B cell (primary cell): Measurements from ENCODE around the gene FITM1. TPM values are rescaled to one million over a fixed set of nuclear protein-coding genes. Genes with fewer than 3 reads are reported as not detected.

Source experiments
- ATAC-seq: fragments of 200-7000 bp; cut with Tn5 transposase; one replicate; pipeline ENCODE4 v1.10.0; 2021; ENCODE audit warnings: low read depth, mild to moderate bottlenecking, moderate number of reproducible peaks, moderate library complexity
- CTCF ChIA-PET: fragments of 350-600 bp; sonication (Branson Sonifier 250); formaldehyde crosslinking; loops from one replicate; lab custom pipeline; 2021; ENCODE audit warnings: antibody characterized with exemption, inconsistent platforms; lab: Charles Lee
- POLR2A ChIA-PET: fragments of 350-600 bp; sonication (Branson Sonifier 250); formaldehyde crosslinking; loops from one replicate; lab custom pipeline; 2021; ENCODE audit warnings: antibody characterized with exemption; lab: Charles Lee
- DNase-seq: peaks from one replicate; pipeline ENCODE4 v3.0.0; 2013
- H2AFZ ChIP-seq: 2 replicates; pipeline ENCODE4 v1.6.1; 2012; ENCODE audit warnings: mild to moderate bottlenecking, low read depth, low read length; ENCODE audit not compliant: insufficient read depth, poor library complexity, severe bottlenecking
- H3K27ac ChIP-seq, 2 donors: 1 replicate in 1 of 2; 2 replicates in 1 of 2; pipeline ENCODE4 v1.5.1; 2012 to 2013; ENCODE audit warnings: low read length in 2 of 2, mild to moderate bottlenecking in 2 of 2, moderate library complexity in 1 of 2
- H3K27me3 ChIP-seq, 4 experiments: fragments of 200-600 bp in 1 of 4; sonication (generic) in 1 of 4; replicated peaks in 1 of 4; 1 replicate in 2 of 4; 2 replicates in 2 of 4; pipeline versions ENCODE4 v1.6.1 to v1.7.0; 2013 to 2016; ENCODE audit warnings: low read length in 3 of 4, mild to moderate bottlenecking in 2 of 4, mixed read lengths in 1 of 4, moderate library complexity in 1 of 4; ENCODE audit not compliant: insufficient read depth in 4 of 4, control insufficient read depth in 3 of 4; ENCODE audit errors: control extremely low read depth in 1 of 4
- H3K36me3 ChIP-seq, 2 experiments: replicated peaks in 1 of 2; 1 replicate in 1 of 2; 2 replicates in 1 of 2; pipeline versions ENCODE4 v1.6.1 to v1.7.1; 2013; ENCODE audit warnings: low read length in 1 of 2; ENCODE audit not compliant: insufficient read depth in 2 of 2, control insufficient read depth in 1 of 2; ENCODE audit errors: control extremely low read depth in 1 of 2, extremely low read depth in 1 of 2
- H3K4me1 ChIP-seq, 2 donors: fragments of 200-600 bp in 1 of 2; sonication (generic) in 1 of 2; 1 replicate in 1 of 2; 2 replicates in 1 of 2; pipeline versions ENCODE4 v1.5.1 to v1.6.1; 2013 to 2017; ENCODE audit warnings: low read length in 2 of 2; ENCODE audit not compliant: control insufficient read depth in 2 of 2, insufficient read depth in 2 of 2
- H3K4me2 ChIP-seq: replicated peaks from 2 replicates; pipeline ENCODE3; 2012; ENCODE audit warnings: mild to moderate bottlenecking, low read depth, low read length; ENCODE audit not compliant: poor library complexity, severe bottlenecking
- H3K4me3 ChIP-seq, 5 experiments: fragments of 200-600 bp in 1 of 5; sonication (generic) in 1 of 5; 1 replicate in 3 of 5; 2 replicates in 2 of 5; pipeline versions ENCODE4 v1.5.1 to v1.7.0; 2011 to 2016; ENCODE audit warnings: low read length in 4 of 5, mild to moderate bottlenecking in 4 of 5, low read depth in 2 of 5, control low read depth in 1 of 5, moderate library complexity in 1 of 5; ENCODE audit not compliant: insufficient read depth in 1 of 5; ENCODE audit errors: control extremely low read depth in 1 of 5, extremely low read depth in 1 of 5
- H3K79me2 ChIP-seq: fragments of 200-600 bp; sonication (generic); one replicate; pipeline ENCODE4 v1.6.0; 2016; ENCODE audit warnings: low read length; ENCODE audit not compliant: control insufficient read depth, insufficient read depth
- H3K9ac ChIP-seq: fragments of 200-600 bp; sonication (generic); 2 replicates; pipeline ENCODE4 v1.6.1; 2017; ENCODE audit warnings: mild to moderate bottlenecking, low read length, moderate library complexity
- H3K9me3 ChIP-seq, 3 donors: one replicate each; pipeline versions ENCODE4 v1.6.1 to v1.7.1; 2013; ENCODE audit warnings: low read length in 2 of 3; ENCODE audit not compliant: control insufficient read depth in 2 of 3, insufficient read depth in 1 of 3; ENCODE audit errors: control extremely low read depth in 1 of 3
- H4K20me1 ChIP-seq: 2 replicates; pipeline ENCODE4 v1.6.0; 2012; ENCODE audit warnings: mild to moderate bottlenecking, low read length; ENCODE audit not compliant: insufficient read depth, control insufficient read depth, poor library complexity, severe bottlenecking
- H3K27ac Mint-ChIP-seq: one replicate; pipeline ENCODE4 v1.8.0; 2021; ENCODE audit warnings: mixed read lengths
- H3K27me3 Mint-ChIP-seq: one replicate; pipeline ENCODE4 v1.8.0; 2021; ENCODE audit warnings: mixed read lengths
- H3K4me1 Mint-ChIP-seq: one replicate; pipeline ENCODE4 v1.8.0; 2021; ENCODE audit warnings: mixed read lengths
- H3K4me3 Mint-ChIP-seq: one replicate; pipeline ENCODE4 v1.8.0; 2021; ENCODE audit warnings: mixed read lengths
- H3K9me3 Mint-ChIP-seq: one replicate; pipeline ENCODE4 v1.8.0; 2022; ENCODE audit warnings: mixed read lengths; ENCODE audit not compliant: insufficient read depth
- EZH2 ChIP-seq: IDR thresholded peaks from 2 replicates; pipeline ENCODE4 v1.6.1; 2012; ENCODE audit warnings: borderline replicate concordance, low read depth, mild to moderate bottlenecking, moderate library complexity, low read length; ENCODE audit not compliant: insufficient read depth, poor library complexity, severe bottlenecking
- WGBS: methylation state at CpG from one replicate; pipeline ENCODE4 v1.1.5; 2013; ENCODE audit warnings: missing lambda C conversion rate; ENCODE audit not compliant: insufficient coverage; 5-methylcytosine and 5-hydroxymethylcytosine counted together
- intact Hi-C: fragments of 100-400 bp; cut with micrococcal nuclease; formaldehyde crosslinking; loops from one replicate; pipeline ENCODE4 v1.10.0; 2022
- polyA plus RNA-seq: library from polyadenylated mRNA; depleted of rRNA; stranded (reverse); fragments of >200 nt; gene quantifications from 2 replicates; pipeline ENCODE4 v1.2.3, GENCODE V29; 2012
- total RNA-seq, 2 donors: library from RNA; stranded (reverse); fragments of 120-200 nt in 1 of 2; gene quantifications; 1 replicate in 1 of 2; 2 replicates in 1 of 2; pipeline versions ENCODE4 v1.2.3 to v1.2.4, GENCODE V29; 2013 to 2022
- TF ChIP-seq, protein P1 (sequence below): fragments of 200-600 bp; IDR thresholded peaks from one replicate; pipeline ENCODE4 v1.8.0; 2022; ENCODE audit warnings: antibody characterized with exemption, mild to moderate bottlenecking

FITM1 gene
- total and polyA plus RNA-seq, 2 donors (not counting 1 experiment from before 2014, with no cell fraction given): 2.6 to 3.3 TPM

DNA sequence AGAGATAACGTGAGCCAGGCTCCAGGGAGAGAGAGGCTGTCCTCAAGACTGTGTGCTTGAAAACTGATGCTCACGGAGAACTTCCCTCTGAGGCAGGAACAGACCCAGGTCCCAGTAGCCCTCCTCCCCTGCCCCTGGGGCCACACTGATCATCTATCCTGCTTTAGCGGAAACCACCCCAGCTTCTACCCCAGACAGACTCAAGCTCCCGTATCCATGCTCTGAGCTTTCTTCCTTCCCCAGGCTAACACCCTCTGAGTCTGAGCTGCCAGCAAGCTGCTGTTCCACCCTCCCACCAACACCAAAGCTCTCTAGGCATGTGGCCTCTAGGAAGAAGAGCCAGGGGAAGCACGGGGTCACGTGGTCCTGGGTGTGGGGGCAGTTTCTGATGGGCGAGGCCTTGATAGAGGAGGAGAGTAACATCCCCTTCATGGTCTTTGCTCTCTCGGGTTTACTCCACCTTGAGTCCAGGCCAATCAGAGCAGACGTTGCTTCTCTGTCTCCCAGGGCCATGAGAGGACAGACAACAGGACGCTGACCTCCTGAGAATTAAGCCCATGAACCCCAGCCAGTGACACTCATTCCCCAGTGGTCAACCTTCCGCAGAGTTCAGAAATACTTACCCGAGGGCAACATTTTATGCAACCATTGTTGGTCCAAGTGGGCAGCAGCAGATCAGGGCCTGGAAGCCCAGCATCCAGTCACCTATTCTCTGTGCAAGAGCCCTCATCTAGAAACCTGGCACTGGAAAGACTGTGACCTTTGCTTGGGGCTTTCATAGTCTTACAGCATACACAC is 35.0 kb upstream of the FITM1 start:
- Histone ChIP-seq H3K4me1 (peaks cover 5 to 30% of the 10 kb centered on the region in 2 donors), H3K4me2 (peak overlapping the region; percentile 95), H3K9ac (peak overlapping the region; percentile 95), H3K9me3 (no peaks in the 10 kb centered on the region), H3K27ac (peak overlapping the region; percentile 80 to 95), H3K27me3 (no peaks in the 10 kb centered on the region), H3K4me3 (peak overlapping the region; percentile 62 to 97 (median 89)), H2AFZ (peak overlapping the region; percentile 92), H3K36me3 (peaks cover 2 to 33% of the 10 kb centered on the region in 2 experiments), H3K79me2 (peaks cover 33% of the 10 kb centered on the region), H4K20me1 (peaks cover 7% of the 10 kb centered on the region)
- DNase-seq (peak; percentile 75), ATAC-seq (peak; percentile 41)
- Mint-ChIP-seq H3K4me3 (peak overlapping the region; percentile 95), H3K27me3 (no peaks in the 10 kb centered on the region), H3K9me3 (no peaks in the 10 kb centered on the region), H3K4me1 (peaks cover 33% of the 10 kb centered on the region), H3K27ac (peak overlapping the region; percentile 92)
- ChIA-PET CTCF (interaction anchor here (0.6 to 12.1 kb wide), 12 partner anchors 10 to 212 kb away, joined by 3 to 292 read pairs (median 4); partner anchors contain the start of genes CIDEB, DCAF11, EMC9 and IPO4), POLR2A (interaction anchor here (0.6 to 4.1 kb wide), 8 partner anchors 10 to 147 kb away, joined by 3 to 35 read pairs (median 7); partner anchors contain the start of genes DCAF11, IRF9, NRL and TINF2)
- TF ChIP-seq EZH2: no peak
- TF ChIP-seq, protein P1, sequence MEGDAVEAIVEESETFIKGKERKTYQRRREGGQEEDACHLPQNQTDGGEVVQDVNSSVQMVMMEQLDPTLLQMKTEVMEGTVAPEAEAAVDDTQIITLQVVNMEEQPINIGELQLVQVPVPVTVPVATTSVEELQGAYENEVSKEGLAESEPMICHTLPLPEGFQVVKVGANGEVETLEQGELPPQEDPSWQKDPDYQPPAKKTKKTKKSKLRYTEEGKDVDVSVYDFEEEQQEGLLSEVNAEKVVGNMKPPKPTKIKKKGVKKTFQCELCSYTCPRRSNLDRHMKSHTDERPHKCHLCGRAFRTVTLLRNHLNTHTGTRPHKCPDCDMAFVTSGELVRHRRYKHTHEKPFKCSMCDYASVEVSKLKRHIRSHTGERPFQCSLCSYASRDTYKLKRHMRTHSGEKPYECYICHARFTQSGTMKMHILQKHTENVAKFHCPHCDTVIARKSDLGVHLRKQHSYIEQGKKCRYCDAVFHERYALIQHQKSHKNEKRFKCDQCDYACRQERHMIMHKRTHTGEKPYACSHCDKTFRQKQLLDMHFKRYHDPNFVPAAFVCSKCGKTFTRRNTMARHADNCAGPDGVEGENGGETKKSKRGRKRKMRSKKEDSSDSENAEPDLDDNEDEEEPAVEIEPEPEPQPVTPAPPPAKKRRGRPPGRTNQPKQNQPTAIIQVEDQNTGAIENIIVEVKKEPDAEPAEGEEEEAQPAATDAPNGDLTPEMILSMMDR: no peak
- WGBS: 21% methylated on average over 10 of the region's 12 CpGs
- intact Hi-C loops: loop anchor here (1.0 kb wide), 2 partner anchors 66 to 100 kb away; partner anchors contain the start of genes IRF9 and TM9SF1
